ENCODE results near the gene CD46.
"Not testable (repeated sequence)": the region's sequence is repeated elsewhere in the genome, so short reads cannot be mapped to it uniquely, and the experiment has no call there.

DNA sequence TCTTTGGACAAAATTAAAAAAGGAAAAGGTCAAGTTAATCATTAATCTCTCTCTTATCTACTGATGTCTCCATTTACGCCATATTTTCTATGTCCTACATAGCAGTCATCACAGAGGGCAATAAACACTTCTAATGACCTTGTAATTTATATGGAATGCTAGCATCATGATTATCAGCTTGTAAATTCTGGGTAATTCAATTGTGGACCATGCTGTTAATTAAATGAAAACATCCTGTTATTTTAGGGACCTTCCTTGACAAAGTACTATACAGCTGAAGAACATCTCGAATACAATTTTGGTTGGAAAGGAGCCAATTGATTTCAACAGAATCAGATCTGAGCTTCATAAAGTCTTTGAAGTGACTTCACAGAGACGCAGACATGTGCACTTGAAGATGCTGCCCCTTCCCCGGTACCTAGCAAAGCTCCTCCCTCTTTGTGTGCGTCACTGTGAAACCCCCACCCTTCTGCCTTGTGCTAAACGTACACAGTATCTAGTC, 13.6 kb upstream of the CD46 start:
- TF ChIP-seq, protein P1, sequence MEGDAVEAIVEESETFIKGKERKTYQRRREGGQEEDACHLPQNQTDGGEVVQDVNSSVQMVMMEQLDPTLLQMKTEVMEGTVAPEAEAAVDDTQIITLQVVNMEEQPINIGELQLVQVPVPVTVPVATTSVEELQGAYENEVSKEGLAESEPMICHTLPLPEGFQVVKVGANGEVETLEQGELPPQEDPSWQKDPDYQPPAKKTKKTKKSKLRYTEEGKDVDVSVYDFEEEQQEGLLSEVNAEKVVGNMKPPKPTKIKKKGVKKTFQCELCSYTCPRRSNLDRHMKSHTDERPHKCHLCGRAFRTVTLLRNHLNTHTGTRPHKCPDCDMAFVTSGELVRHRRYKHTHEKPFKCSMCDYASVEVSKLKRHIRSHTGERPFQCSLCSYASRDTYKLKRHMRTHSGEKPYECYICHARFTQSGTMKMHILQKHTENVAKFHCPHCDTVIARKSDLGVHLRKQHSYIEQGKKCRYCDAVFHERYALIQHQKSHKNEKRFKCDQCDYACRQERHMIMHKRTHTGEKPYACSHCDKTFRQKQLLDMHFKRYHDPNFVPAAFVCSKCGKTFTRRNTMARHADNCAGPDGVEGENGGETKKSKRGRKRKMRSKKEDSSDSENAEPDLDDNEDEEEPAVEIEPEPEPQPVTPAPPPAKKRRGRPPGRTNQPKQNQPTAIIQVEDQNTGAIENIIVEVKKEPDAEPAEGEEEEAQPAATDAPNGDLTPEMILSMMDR (conservative IDR thresholded peaks at IDR 0.05; ENCODE audit: low read depth, low read length) = not testable (repeated sequence)
- not testable (repeated sequence) for TF ChIP-seq EZH2 (IDR thresholded peaks at IDR 0.05; ENCODE audit: borderline replicate concordance, low read depth, low read length, poor library complexity, severe bottlenecking)
